SH-SY5Y (cell line): ENCODE measurements around the gene TNFRSF11A.

Experiments used
- GATA2 ChIP-seq: IDR thresholded peaks from 2 replicates; pipeline ENCODE4 v1.6.1; 2011; ENCODE audit warnings: mild to moderate bottlenecking, low read depth, low read length
- GATA3 ChIP-seq: IDR thresholded peaks from 2 replicates; pipeline ENCODE4 v1.6.1; 2011; ENCODE audit warnings: low read depth, mild to moderate bottlenecking, low read length, moderate library complexity

GRCh38 chr18:62335494-62335893 is 10.4 kb downstream of the TNFRSF11A start:
- TF ChIP-seq GATA2 (no peak), GATA3 (no peak)
